OCI-LY7 (cell line): ENCODE measurements around the gene ZNF697.

Experiments
- CTCF ChIP-seq: fragments of 200-600 bp; sonication (generic); conservative IDR thresholded peaks from 2 replicates; pipeline ENCODE4 v1.5.1; 2014; ENCODE audit warnings: mild to moderate bottlenecking, antibody characterized with exemption, low read length, moderate library complexity, mixed read lengths
- EZH2phosphoT487 ChIP-seq: fragments of 200-600 bp; sonication (generic); IDR thresholded peaks from 2 replicates; pipeline ENCODE4 v1.6.1; 2018; ENCODE audit warnings: low read depth, borderline replicate concordance, mild to moderate bottlenecking, mixed run types, antibody characterized with exemption, low read length, moderate library complexity, mixed read lengths

GRCh38 chr1:119688810-119689209 is 40.7 kb upstream of the ZNF697 start:
- TF ChIP-seq CTCF: no peak
- TF ChIP-seq EZH2phosphoT487: no peak
